Neural progenitor cell (in vitro differentiated cells): ENCODE measurements around the gene ZNF469. TPM values are rescaled to one million over a fixed set of nuclear protein-coding genes. Genes with fewer than 3 reads are reported as not detected.
"Not testable (repeated sequence)": the region's sequence is repeated elsewhere in the genome, so short reads cannot be mapped to it uniquely, and the experiment has no call there.

Experiments
- DNase-seq: peaks from one replicate; pipeline ENCODE4 v3.0.0-alpha.2; 2016; ENCODE audit warnings: low spot score
- H2AFZ ChIP-seq: fragments of 200-600 bp; sonication (generic); replicated peaks from 2 replicates; pipeline ENCODE4 v1.6.1; 2016; ENCODE audit warnings: antibody characterized with exemption
- H3F3A ChIP-seq: fragments of 200-600 bp; sonication (generic); 2 replicates; pipeline ENCODE4 v1.6.1; 2016; ENCODE audit warnings: antibody characterized with exemption, low read depth
- H3K27ac ChIP-seq: fragments of 200-600 bp; sonication (generic); 2 replicates; pipeline ENCODE4 v1.5.1; 2016; ENCODE audit warnings: mild to moderate bottlenecking
- H3K27me3 ChIP-seq: fragments of 200-600 bp; sonication (generic); 2 replicates; pipeline ENCODE4 v1.6.1; 2016; ENCODE audit warnings: mild to moderate bottlenecking, moderate library complexity
- H3K36me3 ChIP-seq: fragments of 200-600 bp; sonication (generic); 2 replicates; pipeline ENCODE4 v1.5.1; 2016
- H3K4me1 ChIP-seq: fragments of 200-600 bp; sonication (generic); 2 replicates; pipeline ENCODE4 v1.6.1; 2016; ENCODE audit warnings: mixed run types
- H3K4me2 ChIP-seq: fragments of 200-600 bp; sonication (generic); 2 replicates; pipeline ENCODE4 v1.6.1; 2016
- H3K4me3 ChIP-seq: fragments of 200-600 bp; sonication (generic); 2 replicates; pipeline ENCODE4 v1.5.1; 2016
- H3K79me2 ChIP-seq: fragments of 200-600 bp; sonication (generic); 2 replicates; pipeline ENCODE4 v1.6.1; 2016; ENCODE audit warnings: low read depth
- H3K9ac ChIP-seq: fragments of 200-600 bp; sonication (generic); 2 replicates; pipeline ENCODE4 v1.6.1; 2016
- H3K9me3 ChIP-seq: fragments of 200-600 bp; sonication (generic); 2 replicates; pipeline ENCODE4 v1.5.1; 2016; ENCODE audit warnings: low read depth
- H4K20me1 ChIP-seq: fragments of 200-600 bp; sonication (generic); 2 replicates; pipeline ENCODE4 v1.6.1; 2016; ENCODE audit warnings: low read depth
- H3K27ac Mint-ChIP-seq: 3 replicates; pipeline ENCODE4 v1.8.0; 2021; ENCODE audit warnings: mixed read lengths
- H3K27me3 Mint-ChIP-seq: 2 replicates; pipeline ENCODE4 v1.8.0; 2022; ENCODE audit warnings: low read depth, mild to moderate bottlenecking, inconsistent platforms, moderate library complexity, mixed read lengths; ENCODE audit not compliant: insufficient read depth
- H3K36me3 Mint-ChIP-seq: 3 replicates; pipeline ENCODE4 v1.8.0; 2021; ENCODE audit warnings: mixed read lengths
- H3K4me1 Mint-ChIP-seq: 3 replicates; pipeline ENCODE4 v1.8.0; 2021; ENCODE audit warnings: mixed read lengths
- H3K4me3 Mint-ChIP-seq: 3 replicates; pipeline ENCODE4 v1.8.0; 2021; ENCODE audit warnings: mild to moderate bottlenecking, moderate library complexity, mixed read lengths
- H3K9me3 Mint-ChIP-seq: 3 replicates; pipeline ENCODE4 v1.8.0; 2020; ENCODE audit warnings: mixed read lengths
- EZH2 ChIP-seq: fragments of 200-600 bp; sonication (generic); IDR thresholded peaks from 2 replicates; pipeline ENCODE4 v1.6.1; 2017; ENCODE audit warnings: antibody characterized with exemption, mild to moderate bottlenecking, moderate library complexity
- EZH2phosphoT487 ChIP-seq: fragments of 200-600 bp; sonication (generic); IDR thresholded peaks from 2 replicates; pipeline ENCODE4 v1.6.1; 2017; ENCODE audit warnings: antibody characterized with exemption
- total RNA-seq: library from RNA; depleted of rRNA; stranded (reverse); fragments of >200 nt; gene quantifications from 2 replicates; pipeline ENCODE4 v1.2.3, GENCODE V29; 2015; ENCODE audit warnings: low replicate concordance
- TF ChIP-seq, protein P1 (sequence below): fragments of 200-600 bp; sonication (generic); IDR thresholded peaks from 2 replicates; pipeline ENCODE4 v1.5.1; 2017; ENCODE audit warnings: antibody characterized with exemption, mild to moderate bottlenecking

ZNF469 gene
- total RNA-seq, 1 donor from 2014 or later = 0.02 TPM

DNA sequence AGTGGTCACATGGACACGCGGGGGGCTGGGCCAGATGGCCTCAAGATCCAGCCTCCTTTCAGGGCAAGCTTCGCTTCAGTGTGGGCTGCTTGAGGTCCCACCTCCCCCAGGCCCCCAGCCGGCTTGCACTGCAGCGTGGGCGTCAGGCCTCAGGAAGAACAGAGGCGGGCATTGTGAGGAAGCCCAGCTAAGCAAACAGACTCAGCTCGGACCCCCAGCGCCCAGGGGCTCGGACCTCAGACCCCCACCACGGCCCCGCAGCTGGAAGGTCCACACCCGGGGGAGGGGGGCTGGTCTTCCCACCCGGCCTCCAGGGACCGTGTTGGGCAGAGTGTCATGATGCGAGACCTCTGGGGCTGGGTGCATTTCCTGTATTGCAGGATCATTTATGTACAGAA lies 24.7 kb upstream of the ZNF469 start:
- no peaks in the 10 kb centered on the region for H3K9me3 ChIP-seq
- no peaks in the 10 kb centered on the region for H3K4me1 ChIP-seq
- H3K27me3 ChIP-seq = no peaks in the 10 kb centered on the region
- H3K36me3 ChIP-seq = no peaks in the 10 kb centered on the region
- no peaks in the 10 kb centered on the region for H4K20me1 ChIP-seq
- H3K79me2 ChIP-seq = no peaks in the 10 kb centered on the region
- no peaks in the 10 kb centered on the region for H3F3A ChIP-seq
- H2AFZ ChIP-seq = no peak overlapping the region
- no peak overlapping the region for H3K4me3 ChIP-seq
- no peak overlapping the region for H3K4me2 ChIP-seq
- TF ChIP-seq EZH2phosphoT487 (no peak), EZH2 (no peak)
- TF ChIP-seq, protein P1, sequence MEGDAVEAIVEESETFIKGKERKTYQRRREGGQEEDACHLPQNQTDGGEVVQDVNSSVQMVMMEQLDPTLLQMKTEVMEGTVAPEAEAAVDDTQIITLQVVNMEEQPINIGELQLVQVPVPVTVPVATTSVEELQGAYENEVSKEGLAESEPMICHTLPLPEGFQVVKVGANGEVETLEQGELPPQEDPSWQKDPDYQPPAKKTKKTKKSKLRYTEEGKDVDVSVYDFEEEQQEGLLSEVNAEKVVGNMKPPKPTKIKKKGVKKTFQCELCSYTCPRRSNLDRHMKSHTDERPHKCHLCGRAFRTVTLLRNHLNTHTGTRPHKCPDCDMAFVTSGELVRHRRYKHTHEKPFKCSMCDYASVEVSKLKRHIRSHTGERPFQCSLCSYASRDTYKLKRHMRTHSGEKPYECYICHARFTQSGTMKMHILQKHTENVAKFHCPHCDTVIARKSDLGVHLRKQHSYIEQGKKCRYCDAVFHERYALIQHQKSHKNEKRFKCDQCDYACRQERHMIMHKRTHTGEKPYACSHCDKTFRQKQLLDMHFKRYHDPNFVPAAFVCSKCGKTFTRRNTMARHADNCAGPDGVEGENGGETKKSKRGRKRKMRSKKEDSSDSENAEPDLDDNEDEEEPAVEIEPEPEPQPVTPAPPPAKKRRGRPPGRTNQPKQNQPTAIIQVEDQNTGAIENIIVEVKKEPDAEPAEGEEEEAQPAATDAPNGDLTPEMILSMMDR = no peak
- Mint-ChIP-seq H3K9me3 (peaks cover 9% of the 10 kb centered on the region), H3K36me3 (no peaks in the 10 kb centered on the region), H3K27me3 (peaks cover 5% of the 10 kb centered on the region), H3K4me3 (no peak overlapping the region), H3K27ac (no peak overlapping the region), H3K4me1 (peaks cover 8% of the 10 kb centered on the region)
- DNase-seq = no peak
- H3K9ac ChIP-seq = no peak overlapping the region
- H3K27ac ChIP-seq = no peak overlapping the region

DNA sequence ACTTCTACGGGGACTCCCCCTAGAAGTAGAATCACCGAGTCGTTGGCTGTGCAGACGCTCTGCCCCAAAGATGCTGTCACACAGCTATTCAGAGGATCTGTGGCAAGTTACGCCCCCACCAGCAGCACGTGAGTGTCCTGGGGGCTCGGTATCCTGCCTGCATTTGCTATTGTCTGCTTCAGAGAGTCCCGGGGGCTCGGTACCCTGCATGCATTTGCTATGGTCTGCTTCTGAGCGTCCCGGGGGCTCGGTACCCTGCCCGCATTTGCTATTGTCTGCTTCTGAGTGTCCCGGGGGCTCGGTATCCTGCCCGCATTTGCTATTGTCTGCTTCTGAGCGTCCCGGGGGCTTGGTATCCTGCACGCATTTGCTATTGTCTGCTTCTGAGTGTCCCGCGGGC lies 23.8 kb upstream of the ZNF469 start:
- no peak for DNase-seq
- no peak overlapping the region for H3K4me3 Mint-ChIP-seq
- H3K4me1 Mint-ChIP-seq = peaks cover 8% of the 10 kb centered on the region
- Histone ChIP-seq H3K9me3 (no peaks in the 10 kb centered on the region), H3K79me2 (no peaks in the 10 kb centered on the region), H3K4me2 (no peak overlapping the region), H3K27me3 (no peaks in the 10 kb centered on the region), H3K9ac (no peak overlapping the region), H3K4me3 (no peak overlapping the region), H3K27ac (no peak overlapping the region), H3K36me3 (no peaks in the 10 kb centered on the region), H3F3A (no peaks in the 10 kb centered on the region), H3K4me1 (no peaks in the 10 kb centered on the region), H2AFZ (no peak overlapping the region), H4K20me1 (no peaks in the 10 kb centered on the region)
- H3K36me3 Mint-ChIP-seq = no peaks in the 10 kb centered on the region
- peaks cover 9% of the 10 kb centered on the region for H3K9me3 Mint-ChIP-seq
- no peak overlapping the region for H3K27ac Mint-ChIP-seq
- H3K27me3 Mint-ChIP-seq = peaks cover 7% of the 10 kb centered on the region
- TF ChIP-seq EZH2phosphoT487 = no peak
- no peak for TF ChIP-seq EZH2
- TF ChIP-seq, protein P1 = no peak

DNA sequence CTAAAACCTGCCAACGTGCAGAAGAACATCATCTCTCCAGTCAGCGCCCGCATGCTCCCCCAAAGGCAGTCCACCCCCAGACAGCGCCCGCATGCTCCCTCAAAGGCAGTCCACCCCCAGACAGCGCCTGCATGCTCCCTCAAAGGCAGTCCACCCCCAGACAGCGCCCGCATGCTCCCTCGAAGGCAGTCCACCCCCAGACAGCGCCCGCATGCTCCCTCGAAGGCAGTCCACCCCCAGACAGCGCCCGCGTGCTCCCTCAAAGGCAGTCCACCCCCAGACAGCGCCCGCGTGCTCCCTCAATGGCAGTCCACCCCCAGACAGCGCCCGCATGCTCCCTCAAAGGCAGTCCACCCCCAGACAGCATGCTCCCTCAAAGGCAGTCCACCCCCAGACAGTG lies 22.4 kb upstream of the ZNF469 start:
- not testable (repeated sequence) for H3K4me1 Mint-ChIP-seq, H4K20me1 ChIP-seq, H3K9ac ChIP-seq, H3K4me3 Mint-ChIP-seq, H3K27ac Mint-ChIP-seq, DNase-seq, H3K4me2 ChIP-seq, H3K9me3 ChIP-seq, H3F3A ChIP-seq, H3K9me3 Mint-ChIP-seq, H3K36me3 ChIP-seq, H3K27me3 Mint-ChIP-seq, H3K79me2 ChIP-seq, H3K4me3 ChIP-seq, H3K36me3 Mint-ChIP-seq, H3K27me3 ChIP-seq, H3K27ac ChIP-seq, H3K4me1 ChIP-seq, H2AFZ ChIP-seq

DNA sequence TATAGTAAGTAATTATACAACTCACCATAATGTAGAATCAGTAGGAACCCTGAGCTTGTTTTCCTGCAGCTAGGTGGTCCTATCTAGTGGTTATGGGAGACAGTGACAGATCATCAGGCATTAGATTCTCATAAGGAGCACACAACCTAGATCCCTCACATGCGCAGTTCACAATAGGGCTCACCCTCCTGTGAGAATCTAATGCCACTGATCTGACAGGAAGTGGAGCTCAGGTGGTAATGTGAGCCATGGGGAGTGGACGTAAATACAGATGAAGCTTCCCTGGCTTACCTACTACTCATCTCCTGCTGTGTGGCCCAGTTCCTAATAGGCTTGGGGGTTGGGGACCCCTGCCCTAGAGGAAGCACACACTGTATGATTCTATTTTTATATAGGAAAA lies 21.8 kb upstream of the ZNF469 start:
- H3K27me3 ChIP-seq = no peaks in the 10 kb centered on the region
- H3K4me3 Mint-ChIP-seq = no peak overlapping the region
- no peak overlapping the region for H3K9ac ChIP-seq
- peaks cover 8% of the 10 kb centered on the region for H3K4me1 Mint-ChIP-seq
- H3K27ac Mint-ChIP-seq = no peak overlapping the region
- no peaks in the 10 kb centered on the region for H3K4me1 ChIP-seq
- no peaks in the 10 kb centered on the region for H3K9me3 ChIP-seq
- H3K79me2 ChIP-seq = no peaks in the 10 kb centered on the region
- no peaks in the 10 kb centered on the region for H4K20me1 ChIP-seq
- H3K36me3 Mint-ChIP-seq = no peaks in the 10 kb centered on the region
- no peaks in the 10 kb centered on the region for H3F3A ChIP-seq
- no peak for DNase-seq
- TF ChIP-seq, protein P1 = no peak
- TF ChIP-seq EZH2 (no peak), EZH2phosphoT487 (no peak)
- no peaks in the 10 kb centered on the region for H3K36me3 ChIP-seq
- H3K9me3 Mint-ChIP-seq = peaks cover 9% of the 10 kb centered on the region
- H3K27me3 Mint-ChIP-seq = peaks cover 7% of the 10 kb centered on the region
- no peak overlapping the region for H2AFZ ChIP-seq
- no peak overlapping the region for H3K4me2 ChIP-seq
- no peak overlapping the region for H3K27ac ChIP-seq
- no peak overlapping the region for H3K4me3 ChIP-seq
